HCT116 (cell line): ENCODE results near the gene RNF217. TPM values are rescaled to one million over a fixed set of nuclear protein-coding genes. Genes with fewer than 3 reads are reported as not detected.

Source experiments
- ATAC-seq: fragments of 200-7000 bp; cut with Tn5 transposase; 2 replicates; pipeline ENCODE4 v1.9.1; 2020; ENCODE audit warnings: mild to moderate bottlenecking, moderate library complexity
- BruUV-seq: library from RNA; stranded (reverse); fragments of 400-500 nt; replicated peaks from 2 replicates; lab custom pipeline; 2021; lab: Mats Ljungman, UMichigan
- CTCF ChIA-PET: fragments of 300-600 bp; sonication (Branson Sonifier 250); formaldehyde crosslinking; loops from one replicate; lab custom pipeline; 2021; ENCODE audit warnings: antibody characterized with exemption; lab: Charles Lee
- POLR2A ChIA-PET: fragments of 300-600, 350-600 bp; sonication (Branson Sonifier 250); formaldehyde crosslinking; loops from one replicate; lab custom pipeline; 2021; ENCODE audit warnings: antibody characterized with exemption; lab: Charles Lee
- RAD21 ChIA-PET, 2 experiments: fragments of 300-600 bp; sonication (Branson Sonifier 250); formaldehyde crosslinking; loops; one replicate each; lab custom pipeline; 2023; ENCODE audit warnings: low total read pairs in 2 of 2; ENCODE audit not compliant: uncharacterized antibody in 2 of 2, unreplicated experiment in 2 of 2, low non-redundant PET in 1 of 2; lab: Charles Lee
- DNase-seq: peaks from one replicate; pipeline ENCODE4 v3.0.0-alpha.2; 2010; ENCODE audit warnings: low read depth, low spot score
- H2AFZ ChIP-seq: fragments of 200-600 bp; shearing (Covaris generic), sonication (generic); 2 replicates; pipeline ENCODE4 v1.6.1; 2017; ENCODE audit warnings: low read depth, mixed run types, mixed read lengths, antibody characterized with exemption, low read length; ENCODE audit not compliant: poor library complexity, severe bottlenecking
- H3K27ac ChIP-seq: 2 replicates; pipeline ENCODE4 v1.5.1; 2012; ENCODE audit warnings: low read depth, low read length
- H3K27me3 ChIP-seq: fragments of 200-600 bp; sonication (generic); 2 replicates; pipeline ENCODE4 v1.6.1; 2016; ENCODE audit warnings: mixed run types, low read length, mixed read lengths; ENCODE audit not compliant: insufficient read depth
- H3K36me3 ChIP-seq, 2 experiments: fragments of 200-500 bp in 1 of 2; fragments of 200-600 bp in 1 of 2; sonication (Bioruptor generic) in 1 of 2; sonication (generic) in 1 of 2; 2 replicates each; pipeline versions ENCODE4 v1.5.1 to v1.6.1; 2014 to 2016; ENCODE audit warnings: low read length in 2 of 2, inconsistent platforms in 1 of 2, mixed read lengths in 1 of 2, mixed run types in 1 of 2; ENCODE audit not compliant: insufficient read depth in 2 of 2, control insufficient read depth in 1 of 2
- H3K4me1 ChIP-seq, 2 experiments: fragments of 200-600 bp in 1 of 2; sonication (generic) in 1 of 2; 2 replicates each; pipeline versions ENCODE4 v1.5.1 to v1.6.1; 2012 to 2017; ENCODE audit warnings: low read length in 2 of 2, inconsistent platforms in 1 of 2, mild to moderate bottlenecking in 1 of 2, mixed read lengths in 1 of 2, mixed run types in 1 of 2, moderate library complexity in 1 of 2; ENCODE audit not compliant: insufficient read depth in 2 of 2, control insufficient read depth in 1 of 2
- H3K4me2 ChIP-seq: fragments of 200-600 bp; sonication (generic); 2 replicates; pipeline ENCODE4 v1.6.1; 2017; ENCODE audit warnings: mixed run types, low read length, mixed read lengths
- H3K4me3 ChIP-seq, 2 experiments: fragments of 200-600 bp in 1 of 2; sonication (generic) in 1 of 2; replicated peaks in 1 of 2; 2 replicates each; pipeline ENCODE4 v1.5.1; 2011 to 2016; ENCODE audit warnings: low read length in 2 of 2, control low read depth in 1 of 2, low read depth in 1 of 2, mild to moderate bottlenecking in 1 of 2, mixed read lengths in 1 of 2, mixed run types in 1 of 2
- H3K79me2 ChIP-seq: fragments of 200-600 bp; sonication (generic); 2 replicates; pipeline ENCODE4 v1.6.1; 2017; ENCODE audit warnings: mild to moderate bottlenecking, mixed run types, low read length, moderate library complexity, mixed read lengths; ENCODE audit not compliant: insufficient read depth
- H3K9ac ChIP-seq: fragments of 200-600 bp; sonication (generic); 2 replicates; pipeline ENCODE4 v1.6.1; 2016; ENCODE audit warnings: low read length, mixed read lengths
- H3K9me2 ChIP-seq: fragments of 200-600 bp; sonication (generic), shearing (Covaris generic); 2 replicates; pipeline ENCODE4 v1.6.1; 2017; ENCODE audit warnings: mixed run types, mild to moderate bottlenecking, moderate library complexity; ENCODE audit not compliant: insufficient read depth
- H3K9me3 ChIP-seq, 2 experiments: fragments of 200-500 bp in 1 of 2; fragments of 200-600 bp in 1 of 2; sonication (Bioruptor generic) in 1 of 2; sonication (generic) in 1 of 2; 2 replicates each; pipeline ENCODE4 v1.6.1; 2014 to 2017; ENCODE audit warnings: low read length in 2 of 2, mixed read lengths in 2 of 2, inconsistent platforms in 1 of 2, low read depth in 1 of 2, mild to moderate bottlenecking in 1 of 2, mixed run types in 1 of 2, moderate library complexity in 1 of 2; ENCODE audit not compliant: control insufficient read depth in 1 of 2, insufficient read depth in 1 of 2
- H4K20me1 ChIP-seq: fragments of 200-600 bp; sonication (generic), shearing (Covaris generic); 2 replicates; pipeline ENCODE4 v1.6.1; 2017; ENCODE audit warnings: mixed run types, mild to moderate bottlenecking, moderate library complexity; ENCODE audit not compliant: insufficient read depth
- ATF3 ChIP-seq: IDR thresholded peaks from 2 replicates; pipeline ENCODE4 v1.6.1; 2012
- CBX3 ChIP-seq: IDR thresholded peaks from 2 replicates; pipeline ENCODE4 v1.6.1; 2012; ENCODE audit warnings: low read depth
- CTCF ChIP-seq, 3 experiments: fragments of 200-600 bp in 1 of 3; sonication (generic) in 1 of 3; IDR thresholded peaks in 2 of 3; conservative IDR thresholded peaks in 1 of 3; 2 replicates each; pipeline ENCODE4 v1.5.1; 2012 to 2017; ENCODE audit warnings: low read depth in 2 of 3, low read length in 2 of 3, antibody characterized with exemption in 1 of 3, borderline replicate concordance in 1 of 3, control low read depth in 1 of 3, mild to moderate bottlenecking in 1 of 3, mixed read lengths in 1 of 3, mixed run types in 1 of 3, moderate library complexity in 1 of 3; ENCODE audit not compliant: insufficient read depth in 1 of 3
- EGR1 ChIP-seq: IDR thresholded peaks from 2 replicates; pipeline ENCODE4 v1.6.1; 2012; ENCODE audit warnings: low read depth
- ELF1 ChIP-seq: IDR thresholded peaks from 2 replicates; pipeline ENCODE4 v1.6.1; 2012; ENCODE audit warnings: low read depth, borderline replicate concordance
- FOSL1 ChIP-seq: IDR thresholded peaks from 2 replicates; pipeline ENCODE4 v1.6.1; 2012; ENCODE audit warnings: low read depth
- MAX ChIP-seq: IDR thresholded peaks from 2 replicates; pipeline ENCODE4 v1.6.1; 2012
- SIN3A ChIP-seq: IDR thresholded peaks from 2 replicates; pipeline ENCODE4 v1.6.1; 2012; ENCODE audit warnings: low read depth
- YY1 ChIP-seq: IDR thresholded peaks from 2 replicates; pipeline ENCODE4 v1.6.1; 2011; ENCODE audit warnings: low read length, low read depth, moderate library complexity, mild to moderate bottlenecking; ENCODE audit not compliant: insufficient replicate concordance; ENCODE audit errors: extremely low read depth
- intact Hi-C: fragments of 100-400 bp; cut with micrococcal nuclease; formaldehyde crosslinking; loops from 2 replicates; pipeline ENCODE4 v1.10.0; 2022
- total RNA-seq: library from RNA; stranded (reverse); gene quantifications from one replicate; pipeline ENCODE4 v1.2.1, GENCODE V29; 2021; ENCODE audit not compliant: unreplicated experiment

RNF217 gene
- total RNA-seq, 1 experiment from 2014 or later = 20.4 TPM

GRCh38 chr6:125111219-125111983 lies 149.2 kb downstream of the RNF217 start:
- CTCF ChIA-PET = interaction anchor here (3.9 kb wide), 1 partner anchor 241 kb away, joined by 60 read pairs; no protein-coding TSS in a partner anchor
- no peak overlapping the region for H3K9ac ChIP-seq
- ATAC-seq = no peak
- H4K20me1 ChIP-seq = no peaks in the 10 kb centered on the region
- no peaks in the 10 kb centered on the region for H3K9me2 ChIP-seq
- intact Hi-C loops = no loop called here
- H3K27ac ChIP-seq = no peak overlapping the region
- TF ChIP-seq ATF3 (no peak), FOSL1 (no peak), EGR1 (no peak), ELF1 (no peak), MAX (no peak), CTCF (IDR thresholded peaks at IDR 0.05 in 2 of 3, conservative IDR thresholded peaks at IDR 0.05 in 1 of 3; ENCODE audit: borderline replicate concordance in 1 of 3, insufficient read depth in 1 of 3, low read depth in 2 of 3, low read length in 2 of 3) (no peak), CBX3 (peak; percentile 78; the same call in 1 of the 2 replicates), YY1 (no peak), SIN3A (no peak)
- H3K27me3 ChIP-seq = no peaks in the 10 kb centered on the region
- no peaks in the 10 kb centered on the region for H3K4me1 ChIP-seq
- POLR2A ChIA-PET = no interaction called here
- no peaks in the 10 kb centered on the region for H3K79me2 ChIP-seq
- peaks cover 5 to 9% of the 10 kb centered on the region in 2 experiments; a peak in 2 of 4 replicates for H3K9me3 ChIP-seq
- H3K4me2 ChIP-seq = no peak overlapping the region
- BruUV-seq = no TSS peak
- RAD21 ChIA-PET = no interaction called here
- DNase-seq = no peak
- no peak overlapping the region for H3K4me3 ChIP-seq
- H3K36me3 ChIP-seq = no peaks in the 10 kb centered on the region
- H2AFZ ChIP-seq = no peak overlapping the region
